Ishikawa (cell line): ENCODE data around the gene FAIM2.

ENCODE experiments used
- CEBPB ChIP-seq: IDR thresholded peaks from 2 replicates; pipeline ENCODE4 v1.6.1; 2012
- CREB1 ChIP-seq: IDR thresholded peaks from 2 replicates; pipeline ENCODE4 v1.6.1; 2012; ENCODE audit warnings: low read depth
- EGR1 ChIP-seq: IDR thresholded peaks from 2 replicates; pipeline ENCODE4 v1.6.1; 2012
- EP300 ChIP-seq: IDR thresholded peaks from 2 replicates; pipeline ENCODE4 v1.6.1; 2012; ENCODE audit warnings: borderline replicate concordance
- FOXM1 ChIP-seq: IDR thresholded peaks from 2 replicates; pipeline ENCODE4 v1.6.1; 2012; ENCODE audit warnings: low read depth, borderline replicate concordance
- MAX ChIP-seq: IDR thresholded peaks from 2 replicates; pipeline ENCODE4 v1.6.1; 2012
- NFIC ChIP-seq: IDR thresholded peaks from 2 replicates; pipeline ENCODE4 v1.6.1; 2012
- RAD21 ChIP-seq: IDR thresholded peaks from 2 replicates; pipeline ENCODE4 v1.6.1; 2012; ENCODE audit warnings: low read depth
- REST ChIP-seq: IDR thresholded peaks from 2 replicates; pipeline ENCODE4 v1.6.1; 2012; ENCODE audit warnings: low read depth, mild to moderate bottlenecking
- TAF1 ChIP-seq: IDR thresholded peaks from 2 replicates; pipeline ENCODE4 v1.6.1; 2012; ENCODE audit warnings: low read depth, mild to moderate bottlenecking
- TCF12 ChIP-seq: IDR thresholded peaks from 2 replicates; pipeline ENCODE4 v1.6.1; 2012; ENCODE audit warnings: low read depth
- TEAD4 ChIP-seq: IDR thresholded peaks from 2 replicates; pipeline ENCODE4 v1.6.1; 2012
- USF1 ChIP-seq: IDR thresholded peaks from 2 replicates; pipeline ENCODE4 v1.6.1; 2012
- YY1 ChIP-seq: IDR thresholded peaks from 2 replicates; pipeline ENCODE4 v1.6.1; 2012; ENCODE audit warnings: low read depth
- ZBTB7A ChIP-seq: IDR thresholded peaks from 2 replicates; pipeline ENCODE4 v1.6.1; 2012; ENCODE audit warnings: low read depth

Gene FAIM2

GRCh38 chr12:49831717-49832116 is 72.0 kb downstream of the FAIM2 start:
- no peak for TF ChIP-seq TAF1
- TF ChIP-seq RAD21 = no peak
- TF ChIP-seq YY1 = no peak
- TF ChIP-seq ZBTB7A = no peak
- no peak for TF ChIP-seq NFIC
- TF ChIP-seq USF1 = no peak
- no peak for TF ChIP-seq EGR1
- no peak for TF ChIP-seq TCF12
- no peak for TF ChIP-seq TEAD4
- no peak for TF ChIP-seq REST
- TF ChIP-seq EP300 = no peak
- no peak for TF ChIP-seq MAX
- no peak for TF ChIP-seq CREB1
- no peak for TF ChIP-seq CEBPB
- TF ChIP-seq FOXM1 = no peak

- TF ChIP-seq TAF1 (peak; percentile 84), TEAD4 (0 out of 2 replicates have a peak, but pooled peaks have one; percentile 5), REST (no peak), CEBPB (no peak), CREB1 (peak; percentile 37; the same call in 1 of the 2 replicates), YY1 (peak; percentile 58; the same call in 1 of the 2 replicates), ZBTB7A (peak; percentile 36), EP300 (peak; percentile 48; the same call in 1 of the 2 replicates), MAX (peak; percentile 96), RAD21 (no peak), NFIC (no peak), TCF12 (peak; percentile 73), EGR1 (peak; percentile 92), USF1 (peak; percentile 23; the same call in 1 of the 2 replicates), FOXM1 (peak; percentile 44; the same call in 1 of the 2 replicates)
Measured at GRCh38 chr12:49828133-49829091, 75.3 kb downstream of the FAIM2 start, which contains the start of gene NCKAP5L. Gene NCKAP5L, minus strand, starts transcription at chr12:49828413. Its CDS starts 24,369 bp downstream, at chr12:49804044.

GRCh38 chr12:49827401-49828099 is 76.2 kb downstream of the FAIM2 start:
- TF ChIP-seq TCF12 = no peak
- peak; percentile 72; the same call in 1 of the 2 replicates for TF ChIP-seq TEAD4
- TF ChIP-seq ZBTB7A = peak; percentile 65; the same call in 1 of the 2 replicates

- TF ChIP-seq TEAD4 (no peak), EGR1 (no peak), MAX (no peak), YY1 (no peak), CEBPB (no peak), TAF1 (no peak)
Measured at GRCh38 chr12:49827051-49827400, 76.7 kb downstream of the FAIM2 start.

- TF ChIP-seq EGR1 (no peak), ZBTB7A (no peak), TAF1 (no peak), NFIC (no peak), FOXM1 (no peak), TCF12 (no peak), REST (no peak), TEAD4 (no peak), MAX (no peak), CREB1 (no peak), RAD21 (no peak), EP300 (no peak), CEBPB (no peak), USF1 (no peak), YY1 (no peak)
Measured at GRCh38 chr12:49825971-49826421, 77.7 kb downstream of the FAIM2 start.
